Epithelial cell of esophagus (primary cell): ENCODE measurements around the gene TPR.

Source experiments
- DNase-seq: peaks from one replicate; pipeline ENCODE4 v3.0.0; 2010; ENCODE audit warnings: low read depth
- H3K4me3 ChIP-seq: 2 replicates; pipeline ENCODE4 v1.5.1; 2011; ENCODE audit warnings: mild to moderate bottlenecking, low read length, control low read depth
- TF ChIP-seq, protein P1 (sequence below): IDR thresholded peaks from 2 replicates; pipeline ENCODE4 v1.5.1; 2011; ENCODE audit warnings: low read depth, mild to moderate bottlenecking, low read length, control low read depth, inconsistent platforms; ENCODE audit not compliant: insufficient read depth; ENCODE audit errors: missing control alignments

The TPR gene

DNA sequence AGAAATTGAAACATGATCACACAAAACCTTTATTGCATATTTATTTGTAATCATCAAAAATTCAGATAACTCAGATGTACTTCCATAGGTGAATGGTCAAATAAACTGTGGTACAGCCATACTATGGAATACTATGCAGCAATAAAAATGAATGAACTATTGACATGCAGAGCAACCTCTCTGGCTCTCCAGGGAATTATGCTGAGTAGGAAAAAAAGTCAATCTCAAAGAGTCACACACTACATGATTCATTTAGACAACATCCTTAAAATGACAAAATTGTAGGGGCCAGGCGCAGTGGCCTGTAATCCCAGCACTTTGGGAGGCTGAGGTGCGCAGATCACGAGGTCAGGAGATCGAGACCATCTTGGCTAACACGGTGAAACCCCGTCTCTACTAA is 104.0 kb downstream of the TPR start:
- no peak overlapping the region for H3K4me3 ChIP-seq
- DNase-seq: no peak
- TF ChIP-seq, protein P1, sequence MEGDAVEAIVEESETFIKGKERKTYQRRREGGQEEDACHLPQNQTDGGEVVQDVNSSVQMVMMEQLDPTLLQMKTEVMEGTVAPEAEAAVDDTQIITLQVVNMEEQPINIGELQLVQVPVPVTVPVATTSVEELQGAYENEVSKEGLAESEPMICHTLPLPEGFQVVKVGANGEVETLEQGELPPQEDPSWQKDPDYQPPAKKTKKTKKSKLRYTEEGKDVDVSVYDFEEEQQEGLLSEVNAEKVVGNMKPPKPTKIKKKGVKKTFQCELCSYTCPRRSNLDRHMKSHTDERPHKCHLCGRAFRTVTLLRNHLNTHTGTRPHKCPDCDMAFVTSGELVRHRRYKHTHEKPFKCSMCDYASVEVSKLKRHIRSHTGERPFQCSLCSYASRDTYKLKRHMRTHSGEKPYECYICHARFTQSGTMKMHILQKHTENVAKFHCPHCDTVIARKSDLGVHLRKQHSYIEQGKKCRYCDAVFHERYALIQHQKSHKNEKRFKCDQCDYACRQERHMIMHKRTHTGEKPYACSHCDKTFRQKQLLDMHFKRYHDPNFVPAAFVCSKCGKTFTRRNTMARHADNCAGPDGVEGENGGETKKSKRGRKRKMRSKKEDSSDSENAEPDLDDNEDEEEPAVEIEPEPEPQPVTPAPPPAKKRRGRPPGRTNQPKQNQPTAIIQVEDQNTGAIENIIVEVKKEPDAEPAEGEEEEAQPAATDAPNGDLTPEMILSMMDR: no peak
